ENCODE data around the gene TRAPPC11. TPM values are rescaled to one million over a fixed set of nuclear protein-coding genes. Genes with fewer than 3 reads are reported as not detected.

Gene TRAPPC11
- polyA plus RNA-seq, 1 of the 3 experiments (the other 2 are of a cell fraction), result 18.8 TPM

DNA sequence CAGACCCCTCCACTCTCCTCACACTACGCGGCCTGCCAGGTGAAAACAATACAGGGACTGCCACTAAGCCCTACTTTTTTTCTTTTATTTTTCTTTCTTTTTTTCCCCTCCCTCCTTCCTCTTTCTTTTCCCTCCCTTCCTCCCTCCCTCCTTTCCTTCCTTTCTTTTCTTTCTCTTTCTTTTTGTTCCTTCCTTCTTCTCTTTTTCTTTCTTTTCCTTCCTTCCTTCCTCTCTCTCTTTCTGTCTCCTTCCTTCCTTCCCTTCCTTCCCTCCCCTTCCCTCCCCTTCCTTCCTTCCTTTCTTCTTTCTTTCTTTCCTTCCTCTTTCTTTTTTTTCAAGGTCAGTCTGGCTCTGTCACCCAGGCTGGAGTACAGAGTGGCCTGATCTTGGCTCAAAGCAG is 42.0 kb upstream of the TRAPPC11 start:
- POLR2A ChIA-PET, result no interaction called here
- Histone ChIP-seq H3K9me3 (no peaks in the 10 kb centered on the region), H3K36me3 (replicated peaks in 1 of 2; ENCODE audit: control insufficient read depth in 1 of 2, insufficient read depth in 2 of 2, low read length in 1 of 2) (no peaks in the 10 kb centered on the region), H3F3A (replicated peaks; ENCODE audit: insufficient read depth) (no peaks in the 10 kb centered on the region), H3K27me3 (ENCODE audit: insufficient read depth) (no peaks in the 10 kb centered on the region), H3K9me2 (no peaks in the 10 kb centered on the region), H3K4me1 (ENCODE audit: control insufficient read depth in 1 of 2, insufficient read depth in 2 of 2, low read depth in 1 of 2, low read length in 1 of 2) (peaks cover 0 to 5% of the 10 kb centered on the region in 2 experiments; a peak in 1 of 4 replicates), H2AFZ (ENCODE audit: low read depth) (no peak overlapping the region), H3K4me3 (ENCODE audit: low read depth in 2 of 2, low read length in 1 of 2) (no peak overlapping the region), H3K27ac (ENCODE audit: low read depth in 2 of 2, low read length in 1 of 2) (no peak overlapping the region), H3K9ac (no peak overlapping the region), H4K20me1 (ENCODE audit: insufficient read depth) (no peaks in the 10 kb centered on the region), H3K4me2 (no peak overlapping the region), H3K79me2 (ENCODE audit: insufficient read depth) (no peaks in the 10 kb centered on the region)
- TF ChIP-seq SIN3A (IDR thresholded peaks at IDR 0.05; ENCODE audit: borderline replicate concordance, low read depth, low read length) (no peak), FOXJ3 (CRISPR knock-in tag; IDR thresholded peaks at IDR 0.05) (no peak), MXI1 (IDR thresholded peaks at IDR 0.05; ENCODE audit: low read depth, low read length) (no peak), FOXM1 (IDR thresholded peaks at IDR 0.05; ENCODE audit: low read depth) (no peak), RFX5 (IDR thresholded peaks at IDR 0.05; ENCODE audit: low read length) (no peak), TCF12 (IDR thresholded peaks at IDR 0.05) (no peak), GABPA (IDR thresholded peaks at IDR 0.05; ENCODE audit: low read depth) (no peak), ELF1 (IDR thresholded peaks at IDR 0.05) (no peak), EP300 (IDR thresholded peaks at IDR 0.05; ENCODE audit: borderline replicate concordance in 1 of 2, low read depth in 1 of 2, low read length in 1 of 2) (no peak), NFIC (IDR thresholded peaks at IDR 0.05; ENCODE audit: borderline replicate concordance) (no peak), CHD2 (IDR thresholded peaks at IDR 0.05; ENCODE audit: low read length, partially characterized antibody) (no peak), RXRA (IDR thresholded peaks at IDR 0.05; ENCODE audit: borderline replicate concordance, low read depth) (no peak), TAF1 (IDR thresholded peaks at IDR 0.05; ENCODE audit: borderline replicate concordance, low read depth, low read length) (no peak), MEF2A (IDR thresholded peaks at IDR 0.05; ENCODE audit: borderline replicate concordance, low read depth) (no peak), RAD21 (IDR thresholded peaks at IDR 0.05; ENCODE audit: low read length) (no peak), POLR2AphosphoS5 (IDR thresholded peaks at IDR 0.05; ENCODE audit: low read depth, low read length) (no peak), JUND (IDR thresholded peaks at IDR 0.05) (no peak)
- TF ChIP-seq, protein P1, sequence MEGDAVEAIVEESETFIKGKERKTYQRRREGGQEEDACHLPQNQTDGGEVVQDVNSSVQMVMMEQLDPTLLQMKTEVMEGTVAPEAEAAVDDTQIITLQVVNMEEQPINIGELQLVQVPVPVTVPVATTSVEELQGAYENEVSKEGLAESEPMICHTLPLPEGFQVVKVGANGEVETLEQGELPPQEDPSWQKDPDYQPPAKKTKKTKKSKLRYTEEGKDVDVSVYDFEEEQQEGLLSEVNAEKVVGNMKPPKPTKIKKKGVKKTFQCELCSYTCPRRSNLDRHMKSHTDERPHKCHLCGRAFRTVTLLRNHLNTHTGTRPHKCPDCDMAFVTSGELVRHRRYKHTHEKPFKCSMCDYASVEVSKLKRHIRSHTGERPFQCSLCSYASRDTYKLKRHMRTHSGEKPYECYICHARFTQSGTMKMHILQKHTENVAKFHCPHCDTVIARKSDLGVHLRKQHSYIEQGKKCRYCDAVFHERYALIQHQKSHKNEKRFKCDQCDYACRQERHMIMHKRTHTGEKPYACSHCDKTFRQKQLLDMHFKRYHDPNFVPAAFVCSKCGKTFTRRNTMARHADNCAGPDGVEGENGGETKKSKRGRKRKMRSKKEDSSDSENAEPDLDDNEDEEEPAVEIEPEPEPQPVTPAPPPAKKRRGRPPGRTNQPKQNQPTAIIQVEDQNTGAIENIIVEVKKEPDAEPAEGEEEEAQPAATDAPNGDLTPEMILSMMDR (IDR thresholded peaks at IDR 0.05), result no peak
- TF ChIP-seq, protein P2, sequence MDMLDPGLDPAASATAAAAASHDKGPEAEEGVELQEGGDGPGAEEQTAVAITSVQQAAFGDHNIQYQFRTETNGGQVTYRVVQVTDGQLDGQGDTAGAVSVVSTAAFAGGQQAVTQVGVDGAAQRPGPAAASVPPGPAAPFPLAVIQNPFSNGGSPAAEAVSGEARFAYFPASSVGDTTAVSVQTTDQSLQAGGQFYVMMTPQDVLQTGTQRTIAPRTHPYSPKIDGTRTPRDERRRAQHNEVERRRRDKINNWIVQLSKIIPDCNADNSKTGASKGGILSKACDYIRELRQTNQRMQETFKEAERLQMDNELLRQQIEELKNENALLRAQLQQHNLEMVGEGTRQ (IDR thresholded peaks at IDR 0.05; ENCODE audit: borderline replicate concordance, low read depth, low read length), result no peak
- TF ChIP-seq, protein P3, sequence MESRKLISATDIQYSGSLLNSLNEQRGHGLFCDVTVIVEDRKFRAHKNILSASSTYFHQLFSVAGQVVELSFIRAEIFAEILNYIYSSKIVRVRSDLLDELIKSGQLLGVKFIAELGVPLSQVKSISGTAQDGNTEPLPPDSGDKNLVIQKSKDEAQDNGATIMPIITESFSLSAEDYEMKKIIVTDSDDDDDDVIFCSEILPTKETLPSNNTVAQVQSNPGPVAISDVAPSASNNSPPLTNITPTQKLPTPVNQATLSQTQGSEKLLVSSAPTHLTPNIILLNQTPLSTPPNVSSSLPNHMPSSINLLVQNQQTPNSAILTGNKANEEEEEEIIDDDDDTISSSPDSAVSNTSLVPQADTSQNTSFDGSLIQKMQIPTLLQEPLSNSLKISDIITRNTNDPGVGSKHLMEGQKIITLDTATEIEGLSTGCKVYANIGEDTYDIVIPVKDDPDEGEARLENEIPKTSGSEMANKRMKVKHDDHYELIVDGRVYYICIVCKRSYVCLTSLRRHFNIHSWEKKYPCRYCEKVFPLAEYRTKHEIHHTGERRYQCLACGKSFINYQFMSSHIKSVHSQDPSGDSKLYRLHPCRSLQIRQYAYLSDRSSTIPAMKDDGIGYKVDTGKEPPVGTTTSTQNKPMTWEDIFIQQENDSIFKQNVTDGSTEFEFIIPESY (IDR thresholded peaks at IDR 0.05; ENCODE audit: borderline replicate concordance, low read depth), result no peak
- 94% methylated on average over 2 of the region's 2 CpGs for WGBS (ENCODE audit: low lambda C conversion rate)
- no peak for DNase-seq
- CTCF ChIA-PET, result no interaction called here
